Measurements from ENCODE around the gene KIAA0513.

- no peak for TF ChIP-seq POLR2AphosphoS5 (IDR thresholded peaks at IDR 0.05; ENCODE audit: low read depth, low read length)
- no peak for TF ChIP-seq SIN3A (IDR thresholded peaks at IDR 0.05; ENCODE audit: borderline replicate concordance, insufficient read depth, low read length)
- no peak for TF ChIP-seq FOXP2 (optimal IDR thresholded peaks at IDR 0.05; ENCODE audit: borderline replicate concordance, extremely low read depth, extremely low read length, insufficient read depth)
- TF ChIP-seq REST (IDR thresholded peaks at IDR 0.05; ENCODE audit: insufficient read depth in 1 of 2, low read depth in 2 of 2, low read length in 2 of 2) = no peak
- no peak for TF ChIP-seq TAF1 (IDR thresholded peaks at IDR 0.05; ENCODE audit: borderline replicate concordance, insufficient read depth, low read length)
These were observed 112.9 kb downstream of the KIAA0513 start for GRCh38 chr16:85140455-85141012.
